ENCODE results near the gene C15orf39. TPM values are rescaled to one million over a fixed set of nuclear protein-coding genes. Genes with fewer than 3 reads are reported as not detected.

Gene C15orf39
- total RNA-seq, 4 donors from 2014 or later = 1.6 to 3.8 (median 2.6) TPM

DNA sequence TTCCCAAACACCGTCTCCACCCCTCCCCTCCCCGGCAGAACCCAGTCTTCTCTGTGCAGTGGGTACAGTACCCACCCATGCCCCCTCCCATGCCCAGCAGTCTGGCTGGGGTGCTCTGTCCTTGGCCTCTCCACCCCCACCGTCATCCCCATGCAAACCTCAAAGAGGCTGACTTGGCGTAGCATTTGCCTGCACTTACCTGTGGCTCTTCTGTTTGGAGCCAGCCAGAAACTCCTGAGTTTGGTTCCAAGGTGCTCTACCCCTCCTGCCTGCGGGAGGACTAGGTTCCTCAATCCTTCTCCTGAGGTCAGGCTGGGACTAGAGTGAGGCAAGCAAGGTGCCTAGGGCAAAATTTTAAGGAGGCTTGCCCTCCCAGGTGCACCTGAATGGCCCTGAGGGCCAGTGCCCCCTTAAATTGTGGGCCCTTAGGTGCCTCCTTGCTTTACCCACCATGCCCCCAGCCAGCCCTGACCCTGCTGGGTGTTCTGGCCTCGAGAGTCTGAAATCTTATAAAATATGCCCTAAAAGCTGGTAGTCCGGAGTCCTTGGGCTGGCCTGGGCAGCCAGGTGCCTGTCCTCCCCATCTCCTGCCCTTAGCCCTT is 47.1 kb upstream of the C15orf39 start:
- H3K9me3 ChIP-seq = no peaks in the 10 kb centered on the region
- ATAC-seq = no peak
- no peak overlapping the region for H3K4me3 ChIP-seq
- H3K36me3 ChIP-seq = no peaks in the 10 kb centered on the region
- no peak overlapping the region for H3K27ac ChIP-seq
- H3K27me3 ChIP-seq = no peaks in the 10 kb centered on the region
- H3K4me1 ChIP-seq = no peaks in the 10 kb centered on the region
- TF ChIP-seq, protein P1, sequence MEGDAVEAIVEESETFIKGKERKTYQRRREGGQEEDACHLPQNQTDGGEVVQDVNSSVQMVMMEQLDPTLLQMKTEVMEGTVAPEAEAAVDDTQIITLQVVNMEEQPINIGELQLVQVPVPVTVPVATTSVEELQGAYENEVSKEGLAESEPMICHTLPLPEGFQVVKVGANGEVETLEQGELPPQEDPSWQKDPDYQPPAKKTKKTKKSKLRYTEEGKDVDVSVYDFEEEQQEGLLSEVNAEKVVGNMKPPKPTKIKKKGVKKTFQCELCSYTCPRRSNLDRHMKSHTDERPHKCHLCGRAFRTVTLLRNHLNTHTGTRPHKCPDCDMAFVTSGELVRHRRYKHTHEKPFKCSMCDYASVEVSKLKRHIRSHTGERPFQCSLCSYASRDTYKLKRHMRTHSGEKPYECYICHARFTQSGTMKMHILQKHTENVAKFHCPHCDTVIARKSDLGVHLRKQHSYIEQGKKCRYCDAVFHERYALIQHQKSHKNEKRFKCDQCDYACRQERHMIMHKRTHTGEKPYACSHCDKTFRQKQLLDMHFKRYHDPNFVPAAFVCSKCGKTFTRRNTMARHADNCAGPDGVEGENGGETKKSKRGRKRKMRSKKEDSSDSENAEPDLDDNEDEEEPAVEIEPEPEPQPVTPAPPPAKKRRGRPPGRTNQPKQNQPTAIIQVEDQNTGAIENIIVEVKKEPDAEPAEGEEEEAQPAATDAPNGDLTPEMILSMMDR (IDR thresholded peaks at IDR 0.05 in 4 of 5, conservative IDR thresholded peaks at IDR 0.05 in 1 of 5) = no peak
- TF ChIP-seq POLR2A (IDR thresholded peaks at IDR 0.05) = no peak
- no peak for DNase-seq
- intact Hi-C loops (cut with DNase I; ENCODE audit: low total_unique reads) (no loop called here), in situ Hi-C loops (cut with MboI; ENCODE audit: low sequenced_read_pairs in 4 of 4) (no loop called here)

GRCh38 chr15:75156326-75157215 is 45.1 kb upstream of the C15orf39 start:
- Histone ChIP-seq H3K27me3 (no peaks in the 10 kb centered on the region), H3K36me3 (no peaks in the 10 kb centered on the region), H3K4me1 (no peaks in the 10 kb centered on the region), H3K9me3 (no peaks in the 10 kb centered on the region), H3K4me3 (no peak overlapping the region), H3K27ac (no peak overlapping the region)
- DNase-seq (no peak), ATAC-seq (no peak)
- intact Hi-C loops (cut with DNase I; ENCODE audit: low total_unique reads) = no loop called here
- in situ Hi-C loops (cut with MboI; ENCODE audit: low sequenced_read_pairs in 4 of 4) = no loop called here
- TF ChIP-seq POLR2A (IDR thresholded peaks at IDR 0.05) = no peak
- TF ChIP-seq, protein P1 (IDR thresholded peaks at IDR 0.05 in 4 of 5, conservative IDR thresholded peaks at IDR 0.05 in 1 of 5) = no peak

DNA sequence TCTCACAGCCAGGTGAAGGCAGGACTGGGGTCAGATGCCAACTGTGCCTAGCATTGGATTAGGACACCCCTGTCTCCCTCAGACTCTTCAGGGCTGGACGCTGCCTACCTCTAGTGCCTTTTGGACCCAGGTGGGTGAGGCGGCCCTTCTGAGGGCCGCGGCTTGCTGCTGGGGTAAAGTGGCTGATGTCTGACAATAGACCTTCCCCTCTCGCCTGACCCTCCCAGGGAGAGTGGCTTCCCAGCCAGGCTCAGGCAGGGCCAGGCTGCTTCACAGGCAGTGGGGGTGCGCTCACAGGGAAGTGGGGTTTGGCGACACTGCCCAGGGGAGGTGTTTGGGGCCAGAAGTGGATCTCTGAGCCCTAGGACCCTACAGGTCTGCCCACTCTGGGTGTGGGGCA is 43.3 kb upstream of the C15orf39 start:
- Histone ChIP-seq H3K27ac (no peak overlapping the region), H3K27me3 (no peaks in the 10 kb centered on the region), H3K9me3 (no peaks in the 10 kb centered on the region), H3K4me3 (no peak overlapping the region), H3K36me3 (no peaks in the 10 kb centered on the region), H3K4me1 (no peaks in the 10 kb centered on the region)
- intact Hi-C loops (cut with DNase I; ENCODE audit: low total_unique reads) = no loop called here
- no peak for ATAC-seq
- TF ChIP-seq, protein P1 (IDR thresholded peaks at IDR 0.05 in 4 of 5, conservative IDR thresholded peaks at IDR 0.05 in 1 of 5) = no peak
- TF ChIP-seq POLR2A (IDR thresholded peaks at IDR 0.05) = no peak
- no peak for DNase-seq
- in situ Hi-C loops (cut with MboI; ENCODE audit: low sequenced_read_pairs in 4 of 4) = no loop called here

DNA sequence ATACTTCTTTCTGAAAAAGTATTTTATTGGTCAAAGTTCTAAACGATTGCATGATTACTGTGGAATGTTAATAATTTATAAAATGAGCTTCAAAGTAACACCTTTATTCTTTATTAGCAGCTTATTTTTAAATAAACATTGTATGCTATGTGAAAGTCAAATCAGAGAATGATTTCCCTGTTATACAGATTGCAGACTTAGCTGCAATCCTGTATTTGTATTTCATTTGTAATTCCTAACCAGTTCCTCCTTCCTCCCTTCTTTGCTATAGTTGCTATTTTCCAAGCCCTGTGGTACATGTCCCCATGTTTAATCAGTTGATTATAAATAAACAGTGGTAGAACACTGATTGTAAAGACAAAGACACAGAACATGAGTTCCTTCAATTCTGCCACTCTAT is 42.4 kb upstream of the C15orf39 start:
- Histone ChIP-seq H3K9me3 (no peaks in the 10 kb centered on the region), H3K27ac (no peak overlapping the region), H3K4me3 (no peak overlapping the region), H3K27me3 (no peaks in the 10 kb centered on the region), H3K4me1 (no peaks in the 10 kb centered on the region), H3K36me3 (no peaks in the 10 kb centered on the region)
- TF ChIP-seq, protein P1 (IDR thresholded peaks at IDR 0.05 in 4 of 5, conservative IDR thresholded peaks at IDR 0.05 in 1 of 5) = no peak
- TF ChIP-seq POLR2A (IDR thresholded peaks at IDR 0.05) = no peak
- DNase-seq = no peak
- in situ Hi-C loops (cut with MboI; ENCODE audit: low sequenced_read_pairs in 4 of 4) = no loop called here
- intact Hi-C loops (cut with DNase I; ENCODE audit: low total_unique reads) = no loop called here
- ATAC-seq = no peak
